ENCODE data around the gene BDH1.

Gene BDH1

DNA sequence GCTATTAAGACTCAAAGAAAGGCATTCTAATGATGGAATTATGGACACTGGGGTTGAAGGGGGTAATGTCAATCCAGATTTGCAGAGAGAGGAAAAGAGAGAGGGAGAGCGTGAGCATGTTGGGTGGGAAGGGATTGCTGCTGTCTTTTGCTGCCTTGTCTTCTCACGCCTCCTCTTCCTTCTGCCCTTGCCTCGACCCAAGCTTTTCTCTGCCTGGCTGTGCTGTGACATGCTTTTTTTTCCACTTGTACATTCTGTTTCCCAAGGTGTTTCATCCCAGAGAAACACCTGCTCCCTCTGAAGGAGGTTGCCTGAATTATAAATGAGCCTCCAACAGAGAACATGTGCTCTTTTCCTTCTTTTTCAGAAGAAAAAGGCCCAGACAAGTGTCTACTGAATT, 80.3 kb downstream of the BDH1 start:
- no peak for DNase-seq
- no peak overlapping the region for H3K27ac Mint-ChIP-seq
- CTCF ChIA-PET: no interaction called here
- H3K4me3 Mint-ChIP-seq: no peak overlapping the region
- H3K4me1 Mint-ChIP-seq: no peaks in the 10 kb centered on the region
- no peaks in the 10 kb centered on the region for H3K36me3 Mint-ChIP-seq
- H3K9me3 Mint-ChIP-seq: no peaks in the 10 kb centered on the region
- H3K27me3 Mint-ChIP-seq: peaks cover 54% of the 10 kb centered on the region

DNA sequence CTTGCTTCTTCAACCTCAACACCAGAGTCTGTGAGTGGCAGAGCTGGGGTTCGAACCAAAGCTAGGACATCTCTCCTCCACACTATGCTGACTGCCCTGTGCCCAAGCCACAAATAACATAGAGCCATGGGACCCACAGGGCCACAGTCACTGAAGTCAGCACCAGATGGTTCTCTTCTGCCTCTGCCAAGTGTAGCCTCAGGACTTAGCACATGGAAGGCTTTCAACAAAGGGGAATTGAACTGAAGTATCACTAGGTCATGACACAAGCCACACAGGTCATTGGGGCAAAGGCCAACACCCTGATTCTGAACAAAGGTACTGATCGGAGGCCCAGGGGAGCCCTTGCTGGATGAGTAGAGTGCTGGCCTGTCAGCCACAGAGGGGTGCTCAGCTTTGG, 83.6 kb downstream of the BDH1 start:
- H3K4me3 Mint-ChIP-seq: no peak overlapping the region
- CTCF ChIA-PET: no interaction called here
- no peak overlapping the region for H3K27ac Mint-ChIP-seq
- peaks cover 3% of the 10 kb centered on the region for H3K4me1 Mint-ChIP-seq
- no peaks in the 10 kb centered on the region for H3K9me3 Mint-ChIP-seq
- H3K27me3 Mint-ChIP-seq: peaks cover 56% of the 10 kb centered on the region
- no peak for DNase-seq
- no peaks in the 10 kb centered on the region for H3K36me3 Mint-ChIP-seq

DNA sequence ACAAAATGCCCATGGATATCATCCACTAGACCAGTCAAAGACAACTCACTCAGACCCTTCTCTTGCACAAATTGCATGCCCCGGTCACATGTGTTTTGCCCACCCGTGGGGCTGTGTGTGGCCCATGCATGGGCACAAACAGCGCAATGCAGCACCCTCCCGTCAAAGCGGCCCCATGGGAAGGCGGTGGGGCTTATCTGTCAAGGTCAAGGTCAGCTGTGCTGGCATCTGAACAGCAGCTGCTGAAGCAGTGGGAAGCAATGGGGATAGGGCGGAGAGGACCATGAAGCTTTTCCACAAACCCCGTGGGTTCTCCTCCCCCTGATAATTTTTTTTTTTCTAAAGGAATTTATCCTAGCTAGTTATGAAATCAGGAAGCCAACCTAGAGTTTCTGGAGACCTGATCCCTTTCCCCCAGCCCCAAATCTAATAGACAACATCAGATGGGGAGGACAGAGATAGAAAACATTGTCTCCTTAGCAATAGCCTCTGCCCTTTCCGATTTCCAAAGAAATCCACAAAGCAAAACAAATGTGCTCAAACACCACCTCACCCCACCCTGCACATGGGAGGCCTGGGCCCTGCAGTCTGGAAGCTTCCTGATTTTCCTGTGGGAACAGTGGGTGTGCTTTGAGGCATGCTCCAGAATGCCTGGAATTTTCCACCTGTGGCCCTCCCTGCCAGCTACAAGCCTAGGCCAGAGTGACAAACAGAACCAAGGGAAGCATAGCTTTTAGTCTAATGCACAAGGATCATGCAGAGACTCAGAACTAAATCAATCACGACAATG, 84.4 kb downstream of the BDH1 start:
- DNase-seq: no peak
- no peak overlapping the region for H3K4me3 Mint-ChIP-seq
- CTCF ChIA-PET: interaction anchor here (1.0 kb wide), 1 partner anchor 14 kb away, joined by 3 read pairs; no protein-coding TSS in a partner anchor
- H3K27me3 Mint-ChIP-seq: peaks cover 57% of the 10 kb centered on the region
- H3K27ac Mint-ChIP-seq: no peak overlapping the region
- H3K36me3 Mint-ChIP-seq: no peaks in the 10 kb centered on the region
- H3K9me3 Mint-ChIP-seq: no peaks in the 10 kb centered on the region
- H3K4me1 Mint-ChIP-seq: peaks cover 3% of the 10 kb centered on the region

DNA sequence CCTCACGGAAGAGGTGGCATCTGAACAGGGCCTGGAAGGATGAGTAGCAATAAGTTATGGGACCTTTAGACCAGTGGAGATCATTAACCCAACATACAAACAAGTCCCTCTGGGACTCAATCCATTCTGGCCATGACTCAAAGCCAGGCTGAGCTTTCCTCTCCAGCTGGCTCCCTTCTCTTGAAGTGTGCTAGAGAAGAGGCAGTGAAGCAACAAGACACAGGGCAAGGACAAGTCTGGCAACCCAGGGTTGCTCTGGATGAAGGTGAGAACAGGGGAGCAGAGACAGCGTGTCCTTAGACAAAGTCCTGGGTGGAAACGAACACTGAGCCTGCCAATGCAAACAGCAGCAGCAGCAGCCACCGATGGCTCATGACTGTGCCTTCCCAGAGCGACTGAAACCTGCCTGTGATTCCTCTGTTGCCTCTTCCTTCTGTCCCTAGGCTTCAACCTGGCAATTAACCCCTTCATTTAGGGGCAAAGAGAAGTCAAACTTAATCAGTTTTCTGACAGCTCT, 86.8 kb downstream of the BDH1 start:
- Mint-ChIP-seq H3K27ac (no peak overlapping the region), H3K36me3 (no peaks in the 10 kb centered on the region), H3K4me3 (no peak overlapping the region), H3K9me3 (no peaks in the 10 kb centered on the region), H3K27me3 (peaks cover 58% of the 10 kb centered on the region), H3K4me1 (peaks cover 6% of the 10 kb centered on the region)
- CTCF ChIA-PET: interaction anchor here (0.6 kb wide), 1 partner anchor 226 kb away, joined by 5 read pairs; no protein-coding TSS in a partner anchor
- no peak for DNase-seq

DNA sequence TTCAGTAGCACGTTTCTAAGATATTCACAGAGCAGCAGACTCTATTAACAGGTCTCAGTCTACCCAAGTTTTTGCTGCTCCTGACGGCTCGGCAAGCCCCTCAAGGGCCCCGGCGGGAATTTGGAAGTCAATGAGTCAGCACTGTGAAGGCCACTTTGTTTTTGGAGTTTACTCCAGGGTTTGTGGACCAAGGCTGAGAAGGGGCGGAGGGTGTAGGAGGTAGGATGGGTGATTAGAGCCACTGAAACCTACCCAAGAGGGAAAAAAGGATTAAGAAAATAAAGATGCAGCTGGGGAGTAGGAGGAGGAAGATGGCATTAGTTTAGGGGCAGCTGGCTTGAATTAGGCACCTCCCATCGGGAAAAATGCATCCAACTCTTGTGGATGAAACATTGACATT, 87.6 kb downstream of the BDH1 start:
- DNase-seq: no peak
- no peak overlapping the region for H3K27ac Mint-ChIP-seq
- CTCF ChIA-PET: no interaction called here
- H3K27me3 Mint-ChIP-seq: peaks cover 54% of the 10 kb centered on the region
- H3K4me1 Mint-ChIP-seq: peaks cover 13% of the 10 kb centered on the region
- H3K4me3 Mint-ChIP-seq: no peak overlapping the region
- H3K36me3 Mint-ChIP-seq: no peaks in the 10 kb centered on the region
- no peaks in the 10 kb centered on the region for H3K9me3 Mint-ChIP-seq

DNA sequence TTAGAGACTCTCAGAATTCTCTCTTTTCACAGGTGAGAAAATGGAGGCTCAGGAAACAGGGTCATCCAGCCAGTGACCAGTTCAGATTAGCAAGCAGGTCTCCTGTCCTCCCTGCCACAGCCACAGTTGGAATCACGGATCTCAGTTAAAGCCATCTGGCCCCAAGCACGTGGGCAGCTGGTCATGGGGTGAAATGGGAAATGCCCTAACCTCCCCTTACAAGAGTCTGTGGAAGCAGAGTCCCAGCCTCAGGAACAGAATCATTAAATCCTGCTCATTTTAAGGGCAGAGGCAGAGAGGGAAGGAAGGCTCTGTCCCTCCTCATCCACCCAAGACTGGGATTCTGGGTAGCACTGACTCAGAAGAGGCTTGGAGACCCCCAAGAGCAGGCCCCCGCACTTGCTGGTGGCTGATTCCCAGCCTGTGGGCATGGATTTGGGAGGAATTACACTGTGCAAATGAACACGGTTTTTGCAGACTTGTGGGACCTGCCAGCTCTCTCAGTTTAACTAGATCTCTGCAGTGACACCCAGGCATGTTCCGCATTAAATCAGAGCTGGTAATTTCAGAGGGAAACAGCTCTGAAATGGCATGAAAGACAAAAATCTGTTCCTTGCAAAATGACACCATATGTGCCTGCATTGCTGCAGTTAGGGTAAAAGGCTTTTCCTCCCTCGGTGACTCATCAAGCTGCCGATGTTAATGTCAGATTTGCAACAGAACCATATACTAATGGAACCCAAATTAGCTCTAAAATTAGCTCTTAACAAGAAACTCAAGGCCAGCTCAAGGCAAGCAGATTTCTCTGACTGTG, 89.0 kb downstream of the BDH1 start:
- no peak overlapping the region for H3K4me3 Mint-ChIP-seq
- H3K4me1 Mint-ChIP-seq: peaks cover 15% of the 10 kb centered on the region
- H3K27ac Mint-ChIP-seq: no peak overlapping the region
- peaks cover 57% of the 10 kb centered on the region for H3K27me3 Mint-ChIP-seq
- no peaks in the 10 kb centered on the region for H3K9me3 Mint-ChIP-seq
- CTCF ChIA-PET: interaction anchor here (1.4 kb wide), 1 partner anchor 209 kb away, joined by 6 read pairs; no protein-coding TSS in a partner anchor
- no peak for DNase-seq
- H3K36me3 Mint-ChIP-seq: no peaks in the 10 kb centered on the region

DNA sequence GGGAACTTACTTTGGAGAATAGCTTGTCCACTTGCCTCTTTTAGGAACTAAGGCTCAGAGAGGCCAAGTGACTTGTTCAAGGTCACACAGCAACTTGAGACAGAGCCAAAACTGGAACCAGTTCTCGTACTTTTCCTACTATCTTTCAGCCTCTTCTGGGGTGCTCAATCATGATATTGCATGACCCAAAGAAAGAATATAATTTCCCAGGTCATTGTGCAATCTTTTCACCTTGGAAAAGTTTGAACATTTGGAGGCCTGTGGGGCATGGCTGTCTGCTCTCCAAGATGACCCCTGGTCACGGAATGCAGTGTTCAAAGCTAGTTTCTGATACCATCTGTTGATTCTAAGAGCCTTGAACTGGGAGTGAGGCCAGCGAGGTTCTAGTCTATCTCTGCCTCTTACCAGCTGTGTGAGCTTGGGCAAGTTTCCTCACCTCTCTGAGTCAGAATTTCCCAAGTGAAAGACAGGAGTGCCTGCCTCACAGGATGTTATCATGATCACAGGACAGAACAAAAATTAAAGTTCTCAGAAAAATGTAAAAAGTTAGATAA, 89.7 kb downstream of the BDH1 start:
- Mint-ChIP-seq H3K9me3 (no peaks in the 10 kb centered on the region), H3K27me3 (peaks cover 54% of the 10 kb centered on the region), H3K36me3 (no peaks in the 10 kb centered on the region), H3K27ac (no peak overlapping the region), H3K4me1 (peaks cover 15% of the 10 kb centered on the region), H3K4me3 (no peak overlapping the region)
- no peak for DNase-seq
- CTCF ChIA-PET: interaction anchor here (1.4 kb wide), 1 partner anchor 209 kb away, joined by 6 read pairs; no protein-coding TSS in a partner anchor

DNA sequence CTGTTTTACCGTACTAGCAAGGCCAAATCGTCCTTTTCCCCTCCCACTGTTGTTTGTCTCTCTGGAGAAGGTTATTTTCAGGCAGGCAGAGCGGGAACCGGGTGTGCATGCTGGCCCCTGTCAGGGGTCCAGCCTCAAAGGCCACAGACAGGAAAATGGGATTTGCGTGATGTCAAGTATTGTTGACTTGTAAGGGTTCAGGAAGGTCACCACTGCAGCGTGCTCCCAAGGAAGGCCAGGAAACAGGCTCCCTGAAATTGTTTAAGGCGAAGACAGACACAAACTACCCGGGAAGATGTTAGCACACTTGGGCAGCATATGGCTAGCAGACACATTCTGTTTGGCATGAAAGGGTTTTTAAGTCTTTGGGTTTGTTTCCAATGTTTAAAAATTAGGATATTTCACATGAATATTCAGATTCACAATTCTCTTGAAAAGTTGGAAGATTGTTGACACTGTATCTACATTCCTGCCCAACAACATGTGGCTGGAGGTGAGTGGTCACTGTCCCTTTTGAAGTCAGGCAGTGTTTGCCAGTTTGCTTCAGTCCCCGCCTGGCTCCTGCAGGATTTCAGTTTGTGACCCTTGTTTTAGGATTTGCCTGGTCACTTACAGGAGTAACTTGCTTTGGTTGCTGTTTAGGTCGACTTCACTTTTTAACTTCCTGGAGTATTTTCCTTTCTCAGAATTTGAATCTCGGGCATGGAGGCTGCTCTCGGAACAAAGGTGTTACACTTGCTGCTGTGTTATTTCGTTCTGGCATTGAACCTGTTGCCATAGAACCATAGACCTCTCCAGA, 90.4 kb downstream of the BDH1 start:
- no peak for DNase-seq
- Mint-ChIP-seq H3K4me1 (peaks cover 15% of the 10 kb centered on the region), H3K36me3 (no peaks in the 10 kb centered on the region), H3K4me3 (no peak overlapping the region), H3K27me3 (peaks cover 54% of the 10 kb centered on the region), H3K27ac (no peak overlapping the region), H3K9me3 (no peaks in the 10 kb centered on the region)
- CTCF ChIA-PET: no interaction called here

DNA sequence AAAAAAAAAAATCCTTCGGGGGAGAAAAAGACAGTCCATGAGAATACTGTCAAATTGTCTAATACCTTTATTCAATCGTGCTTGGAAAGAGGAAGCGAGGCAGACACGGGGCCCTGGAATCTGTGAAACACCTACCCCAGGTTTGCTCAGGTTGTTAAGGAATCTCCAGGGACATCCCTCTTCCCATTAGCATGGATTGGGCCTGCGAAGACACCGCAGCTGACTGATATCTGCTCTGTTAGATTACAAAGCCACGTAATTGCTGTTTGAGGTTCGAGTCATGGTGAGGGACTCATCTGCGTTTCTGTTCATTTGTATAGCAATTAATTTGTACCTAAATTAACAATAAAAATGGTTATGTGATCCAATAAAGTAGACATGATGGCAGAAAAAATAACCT, 91.0 kb downstream of the BDH1 start:
- no peak overlapping the region for H3K4me3 Mint-ChIP-seq
- H3K36me3 Mint-ChIP-seq: no peaks in the 10 kb centered on the region
- peaks cover 15% of the 10 kb centered on the region for H3K4me1 Mint-ChIP-seq
- H3K9me3 Mint-ChIP-seq: no peaks in the 10 kb centered on the region
- DNase-seq: no peak
- H3K27ac Mint-ChIP-seq: no peak overlapping the region
- CTCF ChIA-PET: no interaction called here
- peaks cover 57% of the 10 kb centered on the region for H3K27me3 Mint-ChIP-seq

DNA sequence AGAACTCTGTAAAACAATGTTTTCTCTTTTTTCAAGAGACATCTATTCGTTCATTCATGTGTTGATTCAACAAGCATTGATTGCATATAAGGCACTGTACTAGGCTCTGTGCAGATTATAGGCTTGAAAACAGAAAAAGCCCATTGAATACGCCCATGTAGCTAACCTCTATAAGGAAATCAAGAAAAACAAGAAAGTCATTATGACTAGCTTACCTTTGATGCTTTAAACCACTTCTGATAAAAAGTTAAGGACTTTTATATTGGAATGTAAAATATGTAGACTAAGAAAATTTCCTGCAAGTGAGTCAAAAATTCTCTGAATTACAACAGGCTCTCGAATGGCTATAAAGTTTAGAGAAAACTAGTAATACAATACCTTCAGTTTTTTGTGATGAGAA, 92.5 kb downstream of the BDH1 start:
- Mint-ChIP-seq H3K4me3 (no peak overlapping the region), H3K36me3 (peaks cover 2% of the 10 kb centered on the region), H3K9me3 (no peaks in the 10 kb centered on the region), H3K27ac (no peak overlapping the region), H3K4me1 (peaks cover 15% of the 10 kb centered on the region), H3K27me3 (peaks cover 53% of the 10 kb centered on the region)
- CTCF ChIA-PET: interaction anchor here (1.1 kb wide), 1 partner anchor 241 kb away, joined by 3 read pairs; no protein-coding TSS in a partner anchor
- no peak for DNase-seq

DNA sequence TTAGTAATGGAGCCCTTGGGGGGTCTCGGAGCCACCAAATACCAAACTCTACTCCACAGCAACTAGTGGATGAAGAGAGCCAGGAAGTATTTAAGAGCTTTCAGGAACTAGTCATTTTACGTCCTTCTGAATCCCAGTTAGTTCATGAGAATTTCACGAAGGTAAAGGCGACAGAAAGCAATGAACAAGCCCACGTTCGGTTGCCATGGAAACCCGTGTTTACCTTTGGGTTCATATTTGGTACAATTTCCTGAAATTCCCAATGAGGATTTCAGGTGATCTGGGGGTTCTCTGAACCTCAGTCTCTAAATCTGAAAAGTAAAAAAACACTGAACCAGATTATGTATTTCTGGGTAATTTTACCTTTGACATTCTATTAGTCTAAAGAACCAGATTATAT, 93.0 kb downstream of the BDH1 start:
- DNase-seq: no peak
- peaks cover 17% of the 10 kb centered on the region for H3K4me1 Mint-ChIP-seq
- peaks cover 2% of the 10 kb centered on the region for H3K36me3 Mint-ChIP-seq
- CTCF ChIA-PET: interaction anchor here (1.1 kb wide), 1 partner anchor 240 kb away, joined by 3 read pairs; no protein-coding TSS in a partner anchor
- no peak overlapping the region for H3K4me3 Mint-ChIP-seq
- no peak overlapping the region for H3K27ac Mint-ChIP-seq
- H3K27me3 Mint-ChIP-seq: peaks cover 50% of the 10 kb centered on the region
- no peaks in the 10 kb centered on the region for H3K9me3 Mint-ChIP-seq

DNA sequence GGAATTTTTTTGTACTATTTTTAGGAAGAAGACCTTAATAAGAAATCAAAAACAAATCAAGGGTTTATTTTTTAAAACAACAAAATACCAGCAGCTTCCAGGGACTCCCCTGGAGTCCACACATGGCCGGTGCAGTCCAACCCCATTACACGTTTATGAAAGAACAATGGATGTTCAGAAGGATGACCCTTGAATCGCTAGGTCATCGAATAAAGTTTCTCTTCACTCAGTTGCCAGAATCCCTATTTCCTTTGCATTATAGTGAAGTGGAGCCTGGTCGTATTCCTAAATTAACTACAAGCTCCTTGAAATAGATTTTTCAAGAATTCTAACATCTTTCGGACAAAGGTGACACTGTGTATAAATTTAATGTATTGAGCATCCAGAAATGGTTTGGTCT, 95.1 kb downstream of the BDH1 start:
- H3K4me1 Mint-ChIP-seq: peaks cover 25% of the 10 kb centered on the region
- H3K27me3 Mint-ChIP-seq: peaks cover 51% of the 10 kb centered on the region
- H3K9me3 Mint-ChIP-seq: no peaks in the 10 kb centered on the region
- DNase-seq: no peak
- peak overlapping the region; percentile 42 for H3K27ac Mint-ChIP-seq
- no peak overlapping the region for H3K4me3 Mint-ChIP-seq
- CTCF ChIA-PET: no interaction called here
- peaks cover 4% of the 10 kb centered on the region for H3K36me3 Mint-ChIP-seq

DNA sequence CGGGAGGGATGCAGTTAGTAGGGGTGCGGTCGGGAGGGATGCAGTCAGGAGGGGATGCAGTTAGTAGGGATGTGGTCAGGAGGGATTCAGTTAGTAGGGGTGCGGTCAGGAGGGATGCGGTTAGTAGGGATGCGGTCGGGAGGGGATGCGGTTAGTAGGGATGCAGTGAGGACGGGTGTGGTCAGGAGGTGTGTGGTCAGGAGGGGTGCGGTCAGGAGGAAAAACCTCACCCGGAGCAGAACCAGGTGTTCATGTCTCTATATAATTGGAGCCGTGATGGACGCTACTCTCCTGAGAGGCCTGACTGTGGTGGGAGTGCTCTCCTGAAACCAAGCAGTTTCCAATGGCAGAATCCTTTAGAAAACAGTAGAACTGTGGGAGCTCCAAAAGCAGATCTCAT, 95.8 kb downstream of the BDH1 start:
- Mint-ChIP-seq H3K27me3 (peaks cover 53% of the 10 kb centered on the region), H3K27ac (peak overlapping the region; percentile 11), H3K9me3 (no peaks in the 10 kb centered on the region), H3K4me1 (peaks cover 28% of the 10 kb centered on the region), H3K4me3 (no peak overlapping the region), H3K36me3 (peaks cover 4% of the 10 kb centered on the region)
- CTCF ChIA-PET: no interaction called here
- DNase-seq: no peak

Measured in activated naive CD4-positive, alpha-beta T cell treated with anti-CD3 and anti-CD28 coated beads, Interleukin-2, amount 10 ng/mL, durations not matched to agents 7 days and 5 days (primary cell).